Subcutaneous adipose tissue (tissue), 4 donors: Measurements from ENCODE around the gene TMEM132A. TPM values are rescaled to one million over a fixed set of nuclear protein-coding genes. Genes with fewer than 3 reads are reported as not detected.

Experiments used
- total RNA-seq, 4 donors: library from RNA; depleted of rRNA; stranded (reverse); fragments of >200 nt; gene quantifications; one replicate each; pipeline ENCODE4 v1.1.0, GENCODE V29; 2016
- TF ChIP-seq, protein P1 (sequence below): fragments of 450-650 bp; IDR thresholded peaks from one replicate; pipeline ENCODE4 v1.5.1; 2016; ENCODE audit warnings: low read depth, mild to moderate bottlenecking, control low read depth, antibody characterized with exemption, moderate library complexity

The TMEM132A gene
- total RNA-seq, 4 donors from 2014 or later = 0.51 to 3.0 (median 1.3) TPM

DNA sequence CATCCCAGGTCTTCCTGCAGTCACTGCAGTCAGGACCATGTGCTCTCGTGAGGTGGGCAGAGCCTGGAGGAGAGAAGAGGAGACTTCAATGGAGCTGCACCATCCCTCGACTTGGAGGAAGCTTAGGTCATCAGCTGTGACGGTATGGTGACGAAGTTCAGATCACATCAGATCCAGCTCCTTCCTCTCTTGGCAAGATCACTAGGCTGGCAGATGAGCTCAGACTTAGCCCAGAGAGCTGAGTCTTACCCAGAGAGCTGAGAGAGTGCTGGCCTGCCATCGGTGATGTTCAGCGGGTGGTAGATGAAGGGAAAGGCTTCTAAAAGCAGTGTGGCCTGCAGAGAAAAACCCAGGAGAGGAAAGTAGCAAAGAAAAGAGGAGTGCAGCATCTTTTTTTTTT, 29.5 kb downstream of the TMEM132A start:
- TF ChIP-seq, protein P1, sequence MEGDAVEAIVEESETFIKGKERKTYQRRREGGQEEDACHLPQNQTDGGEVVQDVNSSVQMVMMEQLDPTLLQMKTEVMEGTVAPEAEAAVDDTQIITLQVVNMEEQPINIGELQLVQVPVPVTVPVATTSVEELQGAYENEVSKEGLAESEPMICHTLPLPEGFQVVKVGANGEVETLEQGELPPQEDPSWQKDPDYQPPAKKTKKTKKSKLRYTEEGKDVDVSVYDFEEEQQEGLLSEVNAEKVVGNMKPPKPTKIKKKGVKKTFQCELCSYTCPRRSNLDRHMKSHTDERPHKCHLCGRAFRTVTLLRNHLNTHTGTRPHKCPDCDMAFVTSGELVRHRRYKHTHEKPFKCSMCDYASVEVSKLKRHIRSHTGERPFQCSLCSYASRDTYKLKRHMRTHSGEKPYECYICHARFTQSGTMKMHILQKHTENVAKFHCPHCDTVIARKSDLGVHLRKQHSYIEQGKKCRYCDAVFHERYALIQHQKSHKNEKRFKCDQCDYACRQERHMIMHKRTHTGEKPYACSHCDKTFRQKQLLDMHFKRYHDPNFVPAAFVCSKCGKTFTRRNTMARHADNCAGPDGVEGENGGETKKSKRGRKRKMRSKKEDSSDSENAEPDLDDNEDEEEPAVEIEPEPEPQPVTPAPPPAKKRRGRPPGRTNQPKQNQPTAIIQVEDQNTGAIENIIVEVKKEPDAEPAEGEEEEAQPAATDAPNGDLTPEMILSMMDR = no peak

DNA sequence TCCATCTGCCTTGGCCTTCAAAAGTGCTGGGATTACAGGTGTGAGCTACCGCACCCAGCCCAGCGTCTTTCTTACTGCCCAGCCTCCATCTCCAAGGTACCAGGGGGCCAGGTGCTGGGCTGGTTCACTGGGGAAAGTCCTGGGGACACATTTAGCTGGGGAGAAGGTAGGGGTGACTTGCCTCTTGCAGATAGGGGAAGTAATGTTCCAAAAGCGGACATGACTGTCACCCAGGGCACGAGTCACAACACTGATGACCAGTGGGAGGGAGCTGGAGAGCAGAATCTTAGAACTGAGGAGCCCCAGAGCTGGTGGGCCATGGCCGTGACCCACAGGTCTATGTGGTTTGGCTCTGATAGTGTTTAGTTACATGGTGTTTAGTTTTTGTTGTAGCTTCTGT, 30.2 kb downstream of the TMEM132A start:
- TF ChIP-seq, protein P1 = no peak

DNA sequence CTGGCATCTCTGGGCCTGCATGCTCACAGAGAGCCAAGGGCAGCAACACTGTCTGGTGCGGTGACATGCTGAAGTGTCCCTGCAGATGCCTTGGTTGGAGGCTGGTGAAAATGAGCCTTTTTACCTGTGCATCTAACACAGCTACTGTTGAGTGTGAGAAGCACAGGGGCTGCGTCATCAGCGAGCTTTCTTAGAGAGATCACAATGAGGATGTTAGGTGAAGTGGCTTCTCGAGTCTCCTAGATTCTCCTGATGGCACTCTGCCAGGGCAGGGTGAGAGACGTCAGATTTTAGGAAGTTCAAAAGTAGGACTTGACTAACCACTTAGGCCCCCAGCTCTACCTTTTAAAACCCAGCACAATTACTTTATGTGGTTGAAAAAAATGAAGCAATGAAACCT, 31.3 kb downstream of the TMEM132A start:
- TF ChIP-seq, protein P1 = no peak

DNA sequence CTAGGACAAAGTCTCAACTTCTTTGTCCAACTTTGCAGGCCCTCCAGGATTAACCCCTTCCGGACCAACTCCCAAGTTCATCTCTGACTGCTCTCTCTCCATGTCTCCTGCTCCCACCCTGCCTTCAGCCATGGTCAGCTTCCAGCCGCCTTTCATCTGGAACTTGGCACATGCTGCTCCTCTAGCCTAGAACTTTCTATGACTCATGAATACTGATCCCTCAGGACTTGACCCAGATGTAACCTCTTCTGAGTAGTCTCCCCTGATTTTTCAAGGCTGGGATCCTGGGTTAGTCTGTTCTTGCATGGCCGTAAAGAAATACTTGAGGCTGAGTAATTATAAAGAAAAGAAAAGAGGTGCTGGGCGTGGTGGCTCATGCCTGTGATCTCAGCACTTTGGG, 32.9 kb downstream of the TMEM132A start:
- TF ChIP-seq, protein P1 = no peak

DNA sequence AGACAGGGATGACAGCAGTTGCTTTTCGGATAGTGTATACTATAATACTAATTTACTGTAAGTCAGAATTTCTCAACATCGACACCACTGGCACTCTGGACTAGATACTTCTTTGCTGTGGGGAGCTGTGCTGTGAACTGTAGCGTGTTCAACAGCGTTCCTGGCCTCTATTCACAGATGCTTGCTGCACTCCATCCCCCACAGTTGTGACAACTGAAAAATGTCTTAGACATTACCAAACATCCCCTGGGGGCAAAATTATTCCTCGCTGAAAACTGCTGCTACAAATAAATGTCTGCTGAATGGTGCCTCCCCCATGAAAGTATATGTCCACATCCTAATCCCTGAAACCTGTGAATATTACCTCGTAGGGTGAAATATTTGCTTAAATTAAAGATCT, 35.2 kb downstream of the TMEM132A start:
- TF ChIP-seq, protein P1 = no peak

DNA sequence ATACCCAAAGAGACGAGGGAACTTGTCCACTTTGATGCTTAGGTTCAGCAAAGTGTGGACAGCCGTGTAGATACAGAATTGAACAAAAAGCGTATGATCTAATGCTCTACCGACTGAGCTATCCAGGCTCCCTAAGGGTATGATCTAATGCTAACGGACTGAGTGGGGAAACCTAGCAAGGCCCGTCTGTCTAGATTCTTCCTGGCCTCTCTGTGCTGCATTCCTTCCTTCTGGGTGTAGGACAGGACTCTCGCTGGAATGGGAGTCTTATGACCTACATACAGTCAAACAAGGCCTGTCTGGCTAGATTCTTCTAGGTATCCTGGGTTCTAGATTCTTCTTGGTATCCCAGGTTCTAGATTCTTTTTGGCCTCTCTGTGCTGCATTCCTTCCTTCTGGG, 36.1 kb downstream of the TMEM132A start:
- TF ChIP-seq, protein P1 = no peak

DNA sequence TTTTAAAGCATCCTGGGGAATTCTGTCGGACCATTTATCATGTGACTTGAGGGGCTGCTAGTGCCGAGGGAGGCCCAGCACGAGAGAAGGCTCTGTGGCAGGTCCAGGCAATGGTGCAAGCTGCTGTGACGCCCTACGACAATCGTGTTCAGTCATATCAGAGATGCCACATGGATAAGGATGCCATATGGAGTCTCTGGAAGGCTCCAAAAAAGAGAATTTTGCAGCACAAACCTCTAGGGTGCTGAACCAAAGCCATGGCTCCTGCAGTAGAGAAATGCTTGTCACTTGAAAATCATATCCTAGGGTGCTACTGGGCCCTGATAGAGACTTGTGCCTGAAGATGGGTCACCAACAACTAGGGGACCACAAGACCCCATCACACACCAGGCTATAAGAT, 40.5 kb downstream of the TMEM132A start:
- TF ChIP-seq, protein P1 = no peak
